GM19395 (cell line): ENCODE data around the gene MAP2K6.

Experiments used
- ATAC-seq: cut with Tn5 transposase; IDR thresholded peaks from one replicate; pipeline ENCODE4 v1.9.1; 2021; ENCODE audit warnings: mild to moderate bottlenecking, moderate library complexity; ENCODE audit not compliant: unreplicated experiment

MAP2K6 gene

GRCh38 chr17:69486779-69487637, 72.5 kb downstream of the MAP2K6 start:
- ATAC-seq, result no peak

GRCh38 chr17:69489313-69489712, 74.8 kb downstream of the MAP2K6 start:
- ATAC-seq, result no peak

GRCh38 chr17:69492410-69493071, 78.0 kb downstream of the MAP2K6 start:
- ATAC-seq, result no peak

GRCh38 chr17:69495787-69496186, 81.3 kb downstream of the MAP2K6 start:
- no peak for ATAC-seq

GRCh38 chr17:69497161-69497560, 82.7 kb downstream of the MAP2K6 start:
- no peak for ATAC-seq

- ATAC-seq, result no peak
Measured at GRCh38 chr17:69499318-69499717, 84.8 kb downstream of the MAP2K6 start.

GRCh38 chr17:69500911-69501429, 86.5 kb downstream of the MAP2K6 start:
- ATAC-seq, result no peak

- ATAC-seq, result peak; percentile 43
Measured at GRCh38 chr17:69501591-69502468, 87.3 kb downstream of the MAP2K6 start.

- ATAC-seq, result peak; percentile 84
Measured at GRCh38 chr17:69503711-69504110, 89.2 kb downstream of the MAP2K6 start.

GRCh38 chr17:69505740-69506139, 91.2 kb downstream of the MAP2K6 start:
- no peak for ATAC-seq

- no peak for ATAC-seq
Measured at GRCh38 chr17:69506489-69506888, 92.0 kb downstream of the MAP2K6 start.

- ATAC-seq, result no peak
Measured at GRCh38 chr17:69508814-69509213, 94.3 kb downstream of the MAP2K6 start.

GRCh38 chr17:69511250-69511649, 96.8 kb downstream of the MAP2K6 start:
- no peak for ATAC-seq

- no peak for ATAC-seq
Measured at GRCh38 chr17:69512946-69513345, 98.4 kb downstream of the MAP2K6 start.

- no peak for ATAC-seq
Measured at GRCh38 chr17:69516225-69516624, 101.7 kb downstream of the MAP2K6 start.

GRCh38 chr17:69516911-69517310, 102.4 kb downstream of the MAP2K6 start:
- ATAC-seq, result peak; percentile 94

GRCh38 chr17:69518951-69519350, 104.5 kb downstream of the MAP2K6 start:
- no peak for ATAC-seq

- peak; percentile 85 for ATAC-seq
Measured at GRCh38 chr17:69523244-69523861, 108.9 kb downstream of the MAP2K6 start.

GRCh38 chr17:69524854-69525253, 110.4 kb downstream of the MAP2K6 start:
- no peak for ATAC-seq
